ENCODE measurements around the gene DPP8. TPM values are rescaled to one million over a fixed set of nuclear protein-coding genes. Genes with fewer than 3 reads are reported as not detected.
A peak's percentile ranks its signal among the peaks of the same experiment; 100 is the strongest.

Gene DPP8
- total and polyA plus RNA-seq, 3 experiments from 2014 or later = 31.1 to 52.9 (median 33.8) TPM

DNA sequence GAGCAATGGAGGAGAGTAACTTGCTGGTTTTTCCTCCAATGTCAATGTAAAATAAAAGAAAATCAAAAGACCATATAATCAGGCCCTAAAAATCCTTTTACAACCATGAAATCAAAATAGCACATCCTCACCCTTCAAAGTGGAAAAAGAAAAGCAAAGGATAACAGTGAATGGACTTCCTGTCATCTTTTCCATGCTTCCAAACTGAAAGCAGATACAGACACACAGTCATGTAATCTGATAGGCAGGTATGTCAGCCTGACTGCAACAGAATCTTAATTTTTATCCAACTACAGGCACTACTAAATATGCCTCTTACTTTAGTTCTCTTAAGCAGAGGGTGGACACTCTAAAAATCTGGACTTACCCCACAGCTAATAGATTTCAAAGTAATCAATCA lies 66.9 kb downstream of the DPP8 start:
- Histone ChIP-seq H3K36me3 (ENCODE audit: insufficient read depth, low read length) (peaks cover 42% of the 10 kb centered on the region), H3K9me3 (ENCODE audit: low read length) (no peaks in the 10 kb centered on the region), H3K27ac (ENCODE audit: low read depth, low read length) (no peak overlapping the region), H3K4me3 (ENCODE audit: low read length) (no peak overlapping the region), H3K27me3 (ENCODE audit: insufficient read depth, low read length, poor library complexity, severe bottlenecking) (no peaks in the 10 kb centered on the region), H3K4me1 (ENCODE audit: insufficient read depth, low read length) (no peaks in the 10 kb centered on the region)
- Mint-ChIP-seq H3K4me3 (no peak overlapping the region), H3K27ac (no peak overlapping the region), H3K27me3 (no peaks in the 10 kb centered on the region), H3K9me3 (no peaks in the 10 kb centered on the region), H3K36me3 (peaks cover 0 to 70% (median 22%) of the 10 kb centered on the region in 3 donors), H3K4me1 (no peaks in the 10 kb centered on the region)
- ChIA-PET POLR2A (no interaction called here), CTCF (no interaction called here)
- DNase-seq = no peak

DNA sequence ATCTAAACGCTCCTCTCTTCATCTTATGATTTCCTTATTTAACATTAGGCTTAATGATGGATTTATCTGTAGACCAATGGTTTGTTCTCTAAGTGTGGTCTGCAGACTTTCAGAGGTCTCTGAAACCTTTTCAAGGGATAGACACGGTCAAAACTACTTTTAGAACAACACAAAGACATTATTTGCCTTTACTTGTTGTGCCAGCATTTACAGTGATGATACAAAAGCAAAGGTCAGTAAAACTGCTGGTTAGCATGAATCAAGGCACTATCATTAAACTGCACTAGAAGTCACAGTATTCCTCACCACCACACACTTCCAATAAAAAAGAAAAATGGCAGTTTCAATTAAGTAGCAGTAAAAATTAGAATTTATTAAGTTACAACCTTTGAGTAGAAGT lies 70.3 kb downstream of the DPP8 start:
- Mint-ChIP-seq H3K4me1 (no peaks in the 10 kb centered on the region), H3K9me3 (no peaks in the 10 kb centered on the region), H3K27ac (peak overlapping the region in 5 of 8 donors; percentile 24 to 76 (median 46)), H3K36me3 (peaks cover 3 to 71% (median 28%) of the 10 kb centered on the region in 3 donors), H3K4me3 (no peak overlapping the region), H3K27me3 (no peaks in the 10 kb centered on the region)
- CTCF ChIA-PET = no interaction called here
- no peak overlapping the region for H3K27ac ChIP-seq (ENCODE audit: low read depth, low read length)
- H3K4me3 ChIP-seq (ENCODE audit: low read length) = no peak overlapping the region
- no peak for DNase-seq
- H3K9me3 ChIP-seq (ENCODE audit: low read length) = no peaks in the 10 kb centered on the region
- no peaks in the 10 kb centered on the region for H3K4me1 ChIP-seq (ENCODE audit: insufficient read depth, low read length)
- POLR2A ChIA-PET = no interaction called here
- no peaks in the 10 kb centered on the region for H3K27me3 ChIP-seq (ENCODE audit: insufficient read depth, low read length, poor library complexity, severe bottlenecking)
- peaks cover 37% of the 10 kb centered on the region for H3K36me3 ChIP-seq (ENCODE audit: insufficient read depth, low read length)

- ChIA-PET POLR2A (no interaction called here), CTCF (interaction anchor here (0.9 to 1.6 kb wide), 3 partner anchors 20 to 113 kb away, joined by 3 to 4 read pairs (median 3); no protein-coding TSS in a partner anchor)
- H3K4me1 Mint-ChIP-seq = no peaks in the 10 kb centered on the region
Measured at GRCh38 chr15:65434201-65434600, 83.3 kb downstream of the DPP8 start.

GRCh38 chr15:65431731-65432130 lies 85.8 kb downstream of the DPP8 start:
- Mint-ChIP-seq H3K4me3 (no peak overlapping the region), H3K9me3 (no peaks in the 10 kb centered on the region), H3K36me3 (no peaks in the 10 kb centered on the region), H3K27me3 (peaks cover 4 to 8% of the 10 kb centered on the region in 2 donors), H3K27ac (no peak overlapping the region), H3K4me1 (no peaks in the 10 kb centered on the region)
- no peaks in the 10 kb centered on the region for H3K36me3 ChIP-seq (ENCODE audit: insufficient read depth, low read length)
- H3K4me3 ChIP-seq (ENCODE audit: low read length) = no peak overlapping the region
- ChIA-PET CTCF (no interaction called here), POLR2A (no interaction called here)
- no peak for DNase-seq
- no peak overlapping the region for H3K27ac ChIP-seq (ENCODE audit: low read depth, low read length)
- H3K4me1 ChIP-seq (ENCODE audit: insufficient read depth, low read length) = no peaks in the 10 kb centered on the region
- no peaks in the 10 kb centered on the region for H3K27me3 ChIP-seq (ENCODE audit: insufficient read depth, low read length, poor library complexity, severe bottlenecking)
- H3K9me3 ChIP-seq (ENCODE audit: low read length) = no peaks in the 10 kb centered on the region

More at GRCh38 chr15:65434201-65434600, 83.3 kb downstream of the DPP8 start:
- Mint-ChIP-seq H3K9me3 (no peaks in the 10 kb centered on the region), H3K36me3 (no peaks in the 10 kb centered on the region), H3K27me3 (peaks cover 4 to 6% of the 10 kb centered on the region in 2 donors), H3K4me3 (no peak overlapping the region), H3K27ac (no peak overlapping the region)
- H3K4me3 ChIP-seq (ENCODE audit: low read length) = no peak overlapping the region
- no peaks in the 10 kb centered on the region for H3K36me3 ChIP-seq (ENCODE audit: insufficient read depth, low read length)
- no peaks in the 10 kb centered on the region for H3K27me3 ChIP-seq (ENCODE audit: insufficient read depth, low read length, poor library complexity, severe bottlenecking)
- no peak overlapping the region for H3K27ac ChIP-seq (ENCODE audit: low read depth, low read length)
- no peak for DNase-seq
- no peaks in the 10 kb centered on the region for H3K9me3 ChIP-seq (ENCODE audit: low read length)
- H3K4me1 ChIP-seq (ENCODE audit: insufficient read depth, low read length) = no peaks in the 10 kb centered on the region

DNA sequence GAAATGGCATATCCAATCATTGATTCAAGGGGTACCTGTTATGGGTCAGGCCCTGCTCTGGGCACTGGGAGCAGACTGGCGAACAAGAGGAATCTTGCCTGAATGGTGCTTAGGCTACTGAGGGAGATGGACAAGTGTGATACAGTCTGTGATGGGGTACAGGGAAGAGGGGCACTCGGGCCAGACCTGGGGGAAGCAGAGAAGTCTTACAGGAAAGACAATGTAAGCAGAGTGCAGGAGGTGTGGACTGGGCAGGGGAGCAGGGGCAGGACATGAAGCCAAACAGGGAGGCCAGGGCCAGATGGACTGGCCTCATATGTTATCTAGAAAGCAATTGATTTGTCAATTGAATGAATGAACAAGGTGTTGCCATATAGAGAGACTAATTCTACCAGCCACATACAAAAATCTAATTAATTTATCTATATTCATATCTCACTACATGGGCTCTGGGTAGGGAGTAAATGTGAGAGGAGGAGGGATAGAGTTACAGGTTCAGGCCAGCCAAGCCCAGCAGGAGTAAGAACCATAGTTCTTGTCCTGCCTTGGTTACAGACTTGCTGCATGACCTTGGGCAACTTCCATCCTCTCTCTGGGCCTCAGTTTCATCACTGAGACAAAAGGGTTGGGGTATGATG lies 91.2 kb downstream of the DPP8 start:
- Mint-ChIP-seq H3K9me3 (peaks cover 0 to 2% (median 0%) of the 10 kb centered on the region in 5 donors), H3K4me3 (peak overlapping the region in 1 of 7 donors; percentile 27), H3K27me3 (peaks cover 37 to 44% of the 10 kb centered on the region in 2 donors), H3K36me3 (peaks cover 0 to 5% (median 0%) of the 10 kb centered on the region in 3 donors), H3K4me1 (peaks cover 16 to 22% (median 21%) of the 10 kb centered on the region in 3 donors), H3K27ac (no peak overlapping the region)
- no peak for DNase-seq
- ChIA-PET CTCF (no interaction called here), POLR2A (no interaction called here)
- H3K4me3 ChIP-seq (ENCODE audit: low read length) = no peak overlapping the region
- peaks cover 9% of the 10 kb centered on the region for H3K4me1 ChIP-seq (ENCODE audit: insufficient read depth, low read length)
- H3K27ac ChIP-seq (ENCODE audit: low read depth, low read length) = no peak overlapping the region
- peaks cover 11% of the 10 kb centered on the region for H3K27me3 ChIP-seq (ENCODE audit: insufficient read depth, low read length, poor library complexity, severe bottlenecking)
- H3K9me3 ChIP-seq (ENCODE audit: low read length) = no peaks in the 10 kb centered on the region
- H3K36me3 ChIP-seq (ENCODE audit: insufficient read depth, low read length) = no peaks in the 10 kb centered on the region

GRCh38 chr15:65424683-65425082 lies 92.8 kb downstream of the DPP8 start:
- peak overlapping the region in 1 of 7 donors; percentile 37 for H3K4me3 Mint-ChIP-seq
- no peak overlapping the region for H3K27ac ChIP-seq (ENCODE audit: low read depth, low read length)
- ChIA-PET CTCF (no interaction called here), POLR2A (no interaction called here)
- peaks cover 16 to 22% (median 21%) of the 10 kb centered on the region in 3 donors for H3K4me1 Mint-ChIP-seq
- peaks cover 9% of the 10 kb centered on the region for H3K4me1 ChIP-seq (ENCODE audit: insufficient read depth, low read length)
- H3K4me3 ChIP-seq (ENCODE audit: low read length) = no peak overlapping the region
- H3K27me3 Mint-ChIP-seq = peaks cover 48 to 57% of the 10 kb centered on the region in 2 donors
- H3K36me3 ChIP-seq (ENCODE audit: insufficient read depth, low read length) = no peaks in the 10 kb centered on the region
- H3K27me3 ChIP-seq (ENCODE audit: insufficient read depth, low read length, poor library complexity, severe bottlenecking) = peaks cover 24% of the 10 kb centered on the region
- no peak for DNase-seq
- peak overlapping the region in 1 of 8 donors; percentile 22 for H3K27ac Mint-ChIP-seq
- peaks cover 0 to 5% (median 0%) of the 10 kb centered on the region in 3 donors for H3K36me3 Mint-ChIP-seq
- peaks cover 0 to 2% (median 0%) of the 10 kb centered on the region in 5 donors for H3K9me3 Mint-ChIP-seq
- no peaks in the 10 kb centered on the region for H3K9me3 ChIP-seq (ENCODE audit: low read length)

DNA sequence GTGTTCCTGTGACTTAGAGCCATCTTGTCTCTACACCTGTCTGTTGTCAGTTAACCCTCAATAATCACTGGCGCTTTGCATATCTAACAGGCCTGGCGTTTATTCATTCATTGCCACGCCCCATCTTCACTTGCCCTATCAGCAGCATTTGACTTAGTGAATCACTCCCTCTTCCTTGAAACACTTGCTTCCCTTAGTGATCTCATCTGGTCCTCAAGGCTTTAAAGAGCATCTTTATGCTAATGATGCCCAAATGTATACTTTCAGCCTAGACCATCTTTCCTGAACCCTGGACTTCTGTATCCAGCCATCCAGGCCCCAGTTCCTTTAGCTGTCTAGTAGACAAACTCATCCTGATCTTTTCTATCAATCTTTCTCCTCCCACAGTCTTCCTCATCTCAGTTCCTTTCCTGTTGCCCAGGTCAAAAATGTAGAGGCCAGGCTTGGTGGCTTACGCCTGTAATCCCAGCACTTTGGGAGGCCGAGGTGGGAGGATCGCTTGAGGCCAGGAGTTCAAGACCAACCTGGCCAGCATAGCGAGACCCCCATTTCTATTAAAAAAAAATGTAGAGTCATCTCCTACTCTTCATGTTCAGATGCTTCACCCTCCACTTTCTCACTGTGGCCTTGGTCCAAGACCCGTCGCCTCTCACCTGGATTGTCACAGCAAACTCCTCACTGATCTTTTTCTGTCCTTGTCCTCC lies 93.4 kb downstream of the DPP8 start:
- H3K36me3 ChIP-seq (ENCODE audit: insufficient read depth, low read length) = no peaks in the 10 kb centered on the region
- H3K4me1 Mint-ChIP-seq = peaks cover 16 to 22% (median 21%) of the 10 kb centered on the region in 3 donors
- POLR2A ChIA-PET = no interaction called here
- peaks cover 28% of the 10 kb centered on the region for H3K27me3 ChIP-seq (ENCODE audit: insufficient read depth, low read length, poor library complexity, severe bottlenecking)
- H3K9me3 ChIP-seq (ENCODE audit: low read length) = no peaks in the 10 kb centered on the region
- CTCF ChIA-PET = no interaction called here
- peaks cover 0 to 5% (median 0%) of the 10 kb centered on the region in 3 donors for H3K36me3 Mint-ChIP-seq
- peaks cover 0 to 2% (median 0%) of the 10 kb centered on the region in 5 donors for H3K9me3 Mint-ChIP-seq
- peak overlapping the region; percentile 49 to 86 (median 74) for H3K4me3 Mint-ChIP-seq
- H3K27me3 Mint-ChIP-seq = peaks cover 52 to 59% of the 10 kb centered on the region in 2 donors
- H3K27ac Mint-ChIP-seq = peak overlapping the region in 2 of 8 donors; percentile 7 to 65
- DNase-seq = no peak
- H3K4me3 ChIP-seq (ENCODE audit: low read length) = no peak overlapping the region
- H3K27ac ChIP-seq (ENCODE audit: low read depth, low read length) = no peak overlapping the region
- H3K4me1 ChIP-seq (ENCODE audit: insufficient read depth, low read length) = peaks cover 9% of the 10 kb centered on the region

Measured in CD8-positive, alpha-beta memory T cell (primary cell).